ENCODE results near the gene MPZL1. TPM values are rescaled to one million over a fixed set of nuclear protein-coding genes. Genes with fewer than 3 reads are reported as not detected.

Gene MPZL1
- total RNA-seq, 1 donor from 2014 or later: 85.5 TPM

- Histone ChIP-seq H3K36me3 (ENCODE audit: control insufficient read depth, insufficient read depth, low read length) (no peaks in the 10 kb centered on the region), H3K27me3 (ENCODE audit: control insufficient read depth, insufficient read depth, low read length) (no peaks in the 10 kb centered on the region), H3K4me3 (ENCODE audit: low read depth, low read length) (no peak overlapping the region)
- TF ChIP-seq CTCF (IDR thresholded peaks at IDR 0.05; ENCODE audit: insufficient read depth, low read length, poor library complexity, severe bottlenecking): no peak
- no peak for DNase-seq (ENCODE audit: low read depth)
Observed at GRCh38 chr1:167744901-167745300, 23.1 kb downstream of the MPZL1 start.

GRCh38 chr1:167746013-167746672 is 24.4 kb downstream of the MPZL1 start:
- H3K4me3 ChIP-seq (ENCODE audit: low read depth, low read length): no peak overlapping the region
- no peak for DNase-seq (ENCODE audit: low read depth)
- no peaks in the 10 kb centered on the region for H3K36me3 ChIP-seq (ENCODE audit: control insufficient read depth, insufficient read depth, low read length)
- no peaks in the 10 kb centered on the region for H3K27me3 ChIP-seq (ENCODE audit: control insufficient read depth, insufficient read depth, low read length)
- TF ChIP-seq CTCF (IDR thresholded peaks at IDR 0.05; ENCODE audit: insufficient read depth, low read length, poor library complexity, severe bottlenecking): no peak

GRCh38 chr1:167746988-167747655 is 25.3 kb downstream of the MPZL1 start:
- H3K4me3 ChIP-seq (ENCODE audit: low read depth, low read length): no peak overlapping the region
- TF ChIP-seq CTCF (IDR thresholded peaks at IDR 0.05; ENCODE audit: insufficient read depth, low read length, poor library complexity, severe bottlenecking): no peak
- H3K36me3 ChIP-seq (ENCODE audit: control insufficient read depth, insufficient read depth, low read length): no peaks in the 10 kb centered on the region
- DNase-seq (ENCODE audit: low read depth): no peak
- H3K27me3 ChIP-seq (ENCODE audit: control insufficient read depth, insufficient read depth, low read length): no peaks in the 10 kb centered on the region

- Histone ChIP-seq H3K27me3 (ENCODE audit: control insufficient read depth, insufficient read depth, low read length) (no peaks in the 10 kb centered on the region), H3K36me3 (ENCODE audit: control insufficient read depth, insufficient read depth, low read length) (no peaks in the 10 kb centered on the region), H3K4me3 (ENCODE audit: low read depth, low read length) (no peak overlapping the region)
- DNase-seq (ENCODE audit: low read depth): no peak
- TF ChIP-seq CTCF (IDR thresholded peaks at IDR 0.05; ENCODE audit: insufficient read depth, low read length, poor library complexity, severe bottlenecking): no peak
Observed at GRCh38 chr1:167747988-167748387, 26.2 kb downstream of the MPZL1 start.

- H3K4me3 ChIP-seq (ENCODE audit: low read depth, low read length): no peak overlapping the region
- no peaks in the 10 kb centered on the region for H3K36me3 ChIP-seq (ENCODE audit: control insufficient read depth, insufficient read depth, low read length)
- TF ChIP-seq CTCF (IDR thresholded peaks at IDR 0.05; ENCODE audit: insufficient read depth, low read length, poor library complexity, severe bottlenecking): no peak
- DNase-seq (ENCODE audit: low read depth): no peak
- no peaks in the 10 kb centered on the region for H3K27me3 ChIP-seq (ENCODE audit: control insufficient read depth, insufficient read depth, low read length)
Observed at GRCh38 chr1:167748906-167749305, 27.1 kb downstream of the MPZL1 start.
